Astrocyte of the spinal cord (primary cell): ENCODE results near the gene MRPL46.

ENCODE experiments used
- DNase-seq: peaks from one replicate; pipeline ENCODE4 v3.0.0; 2011; ENCODE audit warnings: low read depth, low spot score
- H3K4me3 ChIP-seq: 2 replicates; pipeline ENCODE4 v1.5.1; 2011; ENCODE audit warnings: low read depth, mild to moderate bottlenecking, low read length, moderate library complexity
- CTCF ChIP-seq: IDR thresholded peaks from 2 replicates; pipeline ENCODE4 v1.5.1; 2012; ENCODE audit warnings: low read depth, mild to moderate bottlenecking, low read length, inconsistent platforms
- in situ Hi-C: cut with HindIII; loops from 2 replicates; pipeline ENCODE4 v1.10.0; 2017; ENCODE audit warnings: low sequenced_read_pairs

MRPL46 gene

GRCh38 chr15:88433046-88433685 is 34.0 kb downstream of the MRPL46 start:
- no peak for TF ChIP-seq CTCF
- no peak for DNase-seq
- no peak overlapping the region for H3K4me3 ChIP-seq
- in situ Hi-C loops = no loop called here

GRCh38 chr15:88431441-88431840 is 35.7 kb downstream of the MRPL46 start:
- no peak for DNase-seq
- in situ Hi-C loops = no loop called here
- no peak for TF ChIP-seq CTCF
- H3K4me3 ChIP-seq = no peak overlapping the region

GRCh38 chr15:88430051-88430450 is 37.1 kb downstream of the MRPL46 start:
- in situ Hi-C loops = no loop called here
- no peak for TF ChIP-seq CTCF
- H3K4me3 ChIP-seq = no peak overlapping the region
- DNase-seq = no peak

GRCh38 chr15:88428805-88429605 is 38.2 kb downstream of the MRPL46 start:
- DNase-seq = no peak
- TF ChIP-seq CTCF = no peak

GRCh38 chr15:88428053-88428452 is 39.1 kb downstream of the MRPL46 start:
- in situ Hi-C loops = no loop called here
- no peak for TF ChIP-seq CTCF
- H3K4me3 ChIP-seq = no peak overlapping the region

More at GRCh38 chr15:88428805-88429605, 38.2 kb downstream of the MRPL46 start:
- H3K4me3 ChIP-seq = no peak overlapping the region
- in situ Hi-C loops = no loop called here

GRCh38 chr15:88426304-88426703 is 40.9 kb downstream of the MRPL46 start:
- in situ Hi-C loops = no loop called here
- no peak for TF ChIP-seq CTCF
- H3K4me3 ChIP-seq = no peak overlapping the region
- no peak for DNase-seq

More at GRCh38 chr15:88428053-88428452, 39.1 kb downstream of the MRPL46 start:
- DNase-seq = no peak
